Liver (tissue), 3 donors: ENCODE results near the gene CD2.

Experiments
- CTCF ChIP-seq: fragments of 150-350 bp; IDR thresholded peaks from 2 replicates; pipeline ENCODE4 v1.5.1; 2017; ENCODE audit warnings: improper control_type of control experiment, low read depth, low read length; ENCODE audit not compliant: missing input control
- FOXA1 ChIP-seq: IDR thresholded peaks from 2 replicates; pipeline ENCODE4 v1.6.1; 2016; ENCODE audit warnings: antibody characterized with exemption
- FOXA2 ChIP-seq: IDR thresholded peaks from 2 replicates; pipeline ENCODE4 v1.6.1; 2016; ENCODE audit warnings: antibody characterized with exemption
- GABPA ChIP-seq, 2 donors: IDR thresholded peaks in 1 of 2; conservative IDR thresholded peaks in 1 of 2; 2 replicates each; pipeline ENCODE4 v1.6.1; 2016; ENCODE audit warnings: antibody characterized with exemption in 2 of 2, mild to moderate bottlenecking in 1 of 2, moderate library complexity in 1 of 2
- HNF4G ChIP-seq: IDR thresholded peaks from 2 replicates; pipeline ENCODE4 v1.6.1; 2016; ENCODE audit warnings: antibody characterized with exemption
- JUND ChIP-seq, 2 donors: IDR thresholded peaks; 2 replicates each; pipeline ENCODE4 v1.6.1; 2016; ENCODE audit warnings: antibody characterized with exemption in 2 of 2
- MAX ChIP-seq: IDR thresholded peaks from 2 replicates; pipeline ENCODE4 v1.6.1; 2016; ENCODE audit warnings: antibody characterized with exemption
- NR2F2 ChIP-seq: IDR thresholded peaks from 2 replicates; pipeline ENCODE4 v1.6.1; 2016; ENCODE audit warnings: antibody characterized with exemption
- RAD21 ChIP-seq, 2 donors: IDR thresholded peaks; 2 replicates each; pipeline ENCODE4 v1.6.1; 2016; ENCODE audit warnings: antibody characterized with exemption in 2 of 2, mild to moderate bottlenecking in 2 of 2
- REST ChIP-seq: IDR thresholded peaks from 2 replicates; pipeline ENCODE4 v1.6.1; 2016; ENCODE audit warnings: antibody characterized with exemption, mild to moderate bottlenecking
- RXRA ChIP-seq, 2 donors: IDR thresholded peaks; 2 replicates each; pipeline ENCODE4 v1.6.1; 2017 to 2018; ENCODE audit warnings: antibody characterized with exemption in 2 of 2, mild to moderate bottlenecking in 1 of 2
- SP1 ChIP-seq: IDR thresholded peaks from 2 replicates; pipeline ENCODE4 v1.6.1; 2018; ENCODE audit warnings: antibody characterized with exemption, mild to moderate bottlenecking
- YY1 ChIP-seq: IDR thresholded peaks from 2 replicates; pipeline ENCODE4 v1.6.1; 2016; ENCODE audit warnings: antibody characterized with exemption, mild to moderate bottlenecking
- donor health status: healthy.
- donor health status: healthy.

GRCh38 chr1:116713474-116713873, 40.8 kb upstream of the CD2 start:
- no peak for TF ChIP-seq CTCF
- no peak for TF ChIP-seq NR2F2
- no peak for TF ChIP-seq JUND (IDR thresholded peaks at IDR 0.05)
- TF ChIP-seq REST, result no peak
- no peak for TF ChIP-seq MAX
- TF ChIP-seq RXRA (IDR thresholded peaks at IDR 0.05), result no peak
- TF ChIP-seq RAD21 (IDR thresholded peaks at IDR 0.05), result no peak
- no peak for TF ChIP-seq YY1
- no peak for TF ChIP-seq FOXA2
- no peak for TF ChIP-seq FOXA1
- no peak for TF ChIP-seq HNF4G
- TF ChIP-seq GABPA (IDR thresholded peaks at IDR 0.05 in 1 of 2, conservative IDR thresholded peaks at IDR 0.05 in 1 of 2), result no peak
- TF ChIP-seq SP1, result no peak
